ENCODE results near the gene EVX2.

The EVX2 gene

DNA sequence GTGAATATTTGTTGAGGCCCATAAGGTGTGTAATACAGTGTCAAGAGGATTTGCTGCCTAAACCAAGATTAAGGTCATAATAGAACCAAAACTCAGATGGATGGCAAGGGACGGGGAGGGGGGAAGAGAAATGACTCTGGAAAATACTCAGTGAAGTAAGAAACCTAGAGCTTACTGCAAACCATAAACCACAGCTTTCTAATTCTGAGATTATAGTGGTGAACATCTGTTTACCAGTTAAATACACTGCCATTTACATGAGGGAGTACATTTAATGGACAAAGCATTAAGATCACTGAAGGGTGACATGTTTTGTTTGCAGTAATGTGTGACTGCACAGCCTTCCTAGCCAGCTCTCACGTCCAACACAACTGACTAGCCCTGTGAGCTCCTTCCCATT, 19.8 kb downstream of the EVX2 start:
- H3K79me1 ChIP-seq (ENCODE audit: low read length) = no peaks in the 10 kb centered on the region

DNA sequence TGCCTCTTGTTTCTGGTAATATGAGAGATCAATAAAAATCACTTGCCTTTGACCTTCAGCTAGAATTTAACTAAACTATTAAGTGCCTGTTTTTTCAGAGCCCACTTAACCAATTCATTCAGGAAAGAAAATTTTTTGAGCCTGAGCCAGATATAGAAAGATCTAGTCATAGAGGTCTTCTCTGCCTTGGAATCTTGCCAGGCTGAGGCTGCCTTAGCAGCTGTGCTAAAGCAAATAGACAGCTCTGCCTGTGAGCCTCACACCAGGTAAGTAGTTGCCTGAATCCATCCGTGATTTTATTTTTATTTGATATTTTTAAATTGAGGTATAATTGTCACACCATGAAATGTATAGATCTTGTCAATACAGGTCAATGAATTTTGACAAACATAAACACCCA, 27.4 kb downstream of the EVX2 start:
- no peak overlapping the region for H3K4me3 ChIP-seq (ENCODE audit: low read length)
- H3K18ac ChIP-seq (ENCODE audit: low read length) = no peak overlapping the region
- no peak overlapping the region for H3K27ac ChIP-seq (ENCODE audit: low read depth, low read length)
- H3K9ac ChIP-seq (ENCODE audit: low read length) = no peak overlapping the region
- DNase-seq = no peak
- H2BK5ac ChIP-seq (ENCODE audit: low read length) = no peak overlapping the region
- H4K8ac ChIP-seq (ENCODE audit: low read depth, low read length) = no peak overlapping the region
- no peak overlapping the region for H3K23ac ChIP-seq (ENCODE audit: low read length)
- no peak overlapping the region for H3K4ac ChIP-seq (ENCODE audit: low read depth, low read length)
- H3K79me1 ChIP-seq (ENCODE audit: low read length) = no peaks in the 10 kb centered on the region
- H2AK5ac ChIP-seq (ENCODE audit: low read length) = no peak overlapping the region
- H3K4me1 ChIP-seq (ENCODE audit: control insufficient read depth, low read depth, low read length) = no peaks in the 10 kb centered on the region
- H3K36me3 ChIP-seq (ENCODE audit: control insufficient read depth, insufficient read depth, low read length) = no peaks in the 10 kb centered on the region
- H2BK15ac ChIP-seq (replicated peaks; ENCODE audit: low read depth) = no peak overlapping the region
- H4K5ac ChIP-seq (ENCODE audit: low read length) = no peak overlapping the region
- H3K4me2 ChIP-seq (ENCODE audit: low read length) = no peak overlapping the region
- no peaks in the 10 kb centered on the region for H3K27me3 ChIP-seq (ENCODE audit: insufficient read depth, low read length, poor library complexity)
- no CpG with 5 or more reads among the region's 1 CpG for WGBS (ENCODE audit: extremely low coverage, insufficient coverage, low lambda C conversion rate)
- H3K56ac ChIP-seq (ENCODE audit: low read length) = no peak overlapping the region
- H2BK120ac ChIP-seq (ENCODE audit: low read depth, low read length) = no peak overlapping the region
- H3K79me2 ChIP-seq (ENCODE audit: control insufficient read depth, insufficient read depth, low read length) = no peaks in the 10 kb centered on the region

More for the DNA sequence above, 19.8 kb downstream of the EVX2 start:
- H2BK5ac ChIP-seq (ENCODE audit: low read length) = no peak overlapping the region
- H3K4me1 ChIP-seq (ENCODE audit: control insufficient read depth, low read depth, low read length) = peaks cover 2% of the 10 kb centered on the region
- H2BK15ac ChIP-seq (replicated peaks; ENCODE audit: low read depth) = no peak overlapping the region
- H3K23ac ChIP-seq (ENCODE audit: low read length) = no peak overlapping the region
- no peak overlapping the region for H3K56ac ChIP-seq (ENCODE audit: low read length)
- H3K18ac ChIP-seq (ENCODE audit: low read length) = no peak overlapping the region
- H2BK120ac ChIP-seq (ENCODE audit: low read depth, low read length) = no peak overlapping the region
- no peak overlapping the region for H4K5ac ChIP-seq (ENCODE audit: low read length)
- H2AK5ac ChIP-seq (ENCODE audit: low read length) = no peak overlapping the region
- peaks cover 31% of the 10 kb centered on the region for H3K27me3 ChIP-seq (ENCODE audit: insufficient read depth, low read length, poor library complexity)
- no peak overlapping the region for H3K4me3 ChIP-seq (ENCODE audit: low read length)
- WGBS (ENCODE audit: extremely low coverage, insufficient coverage, low lambda C conversion rate) = no CpG with 5 or more reads among the region's 2 CpGs
- no peaks in the 10 kb centered on the region for H3K36me3 ChIP-seq (ENCODE audit: control insufficient read depth, insufficient read depth, low read length)
- DNase-seq = no peak
- H3K4ac ChIP-seq (ENCODE audit: low read depth, low read length) = no peak overlapping the region
- H4K8ac ChIP-seq (ENCODE audit: low read depth, low read length) = no peak overlapping the region
- H3K9ac ChIP-seq (ENCODE audit: low read length) = no peak overlapping the region
- H3K4me2 ChIP-seq (ENCODE audit: low read length) = no peak overlapping the region
- no peak overlapping the region for H3K27ac ChIP-seq (ENCODE audit: low read depth, low read length)
- no peaks in the 10 kb centered on the region for H3K79me2 ChIP-seq (ENCODE audit: control insufficient read depth, insufficient read depth, low read length)

DNA sequence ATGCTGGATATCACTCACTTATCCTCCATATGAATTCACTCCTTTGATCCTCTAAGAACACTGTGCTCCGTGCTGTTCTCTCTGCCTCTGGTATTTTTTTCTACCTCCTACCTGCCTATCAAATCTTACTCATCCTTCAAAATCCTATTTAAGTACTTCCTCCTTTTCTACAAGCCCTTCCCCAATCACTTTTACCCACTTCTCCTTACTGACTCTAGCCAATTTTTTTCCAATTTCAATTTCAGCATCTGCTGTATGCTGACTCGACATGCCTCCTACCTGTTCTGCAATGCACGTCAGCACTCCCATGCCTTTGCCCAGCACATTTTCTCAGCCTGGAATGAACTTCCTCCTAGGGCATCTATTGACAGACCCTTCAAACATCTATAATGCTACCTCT, 44.4 kb downstream of the EVX2 start:
- Histone ChIP-seq H3K27me3 (ENCODE audit: insufficient read depth, low read length, poor library complexity) (no peaks in the 10 kb centered on the region), H3K4me3 (ENCODE audit: low read length) (no peak overlapping the region), H3K27ac (ENCODE audit: low read depth, low read length) (no peak overlapping the region), H2BK5ac (ENCODE audit: low read length) (no peak overlapping the region), H3K56ac (ENCODE audit: low read length) (no peak overlapping the region), H3K4me2 (ENCODE audit: low read length) (no peak overlapping the region), H2AK5ac (ENCODE audit: low read length) (no peak overlapping the region), H3K9ac (ENCODE audit: low read length) (no peak overlapping the region), H4K5ac (ENCODE audit: low read length) (no peak overlapping the region), H3K79me2 (ENCODE audit: control insufficient read depth, insufficient read depth, low read length) (no peaks in the 10 kb centered on the region), H3K4ac (ENCODE audit: low read depth, low read length) (no peak overlapping the region), H3K18ac (ENCODE audit: low read length) (no peak overlapping the region), H2BK120ac (ENCODE audit: low read depth, low read length) (no peak overlapping the region), H3K36me3 (ENCODE audit: control insufficient read depth, insufficient read depth, low read length) (no peaks in the 10 kb centered on the region), H4K8ac (ENCODE audit: low read depth, low read length) (no peak overlapping the region), H3K4me1 (ENCODE audit: control insufficient read depth, low read depth, low read length) (no peaks in the 10 kb centered on the region), H2BK15ac (replicated peaks; ENCODE audit: low read depth) (no peak overlapping the region), H3K23ac (ENCODE audit: low read length) (no peak overlapping the region), H3K79me1 (ENCODE audit: low read length) (no peaks in the 10 kb centered on the region)
- no peak for DNase-seq
- WGBS (ENCODE audit: extremely low coverage, insufficient coverage, low lambda C conversion rate) = no CpG with 5 or more reads among the region's 3 CpGs

DNA sequence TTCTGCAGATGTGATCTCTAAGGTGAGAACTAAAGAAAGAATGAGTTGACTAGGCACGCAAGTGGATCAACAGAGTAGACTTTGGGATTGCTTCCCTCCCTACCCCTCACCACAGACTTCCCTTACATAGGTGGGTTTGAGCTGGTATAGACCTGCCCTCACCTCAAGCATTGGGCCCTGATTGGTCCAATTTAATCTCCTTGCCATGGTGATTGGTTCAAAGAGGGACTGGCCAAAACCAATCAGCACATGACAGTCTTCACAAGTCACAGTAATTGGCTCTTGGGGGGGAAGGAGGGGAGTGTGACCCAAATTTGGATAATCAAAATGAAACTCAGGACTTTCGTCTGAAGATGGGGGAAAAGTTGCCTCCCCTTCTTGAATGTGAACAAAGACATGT, 45.1 kb downstream of the EVX2 start:
- Histone ChIP-seq H3K36me3 (ENCODE audit: control insufficient read depth, insufficient read depth, low read length) (no peaks in the 10 kb centered on the region), H2BK5ac (ENCODE audit: low read length) (no peak overlapping the region), H3K4me3 (ENCODE audit: low read length) (no peak overlapping the region), H2AK5ac (ENCODE audit: low read length) (no peak overlapping the region), H3K4ac (ENCODE audit: low read depth, low read length) (no peak overlapping the region), H3K56ac (ENCODE audit: low read length) (no peak overlapping the region), H3K4me1 (ENCODE audit: control insufficient read depth, low read depth, low read length) (no peaks in the 10 kb centered on the region), H3K27ac (ENCODE audit: low read depth, low read length) (no peak overlapping the region), H3K23ac (ENCODE audit: low read length) (no peak overlapping the region), H4K8ac (ENCODE audit: low read depth, low read length) (no peak overlapping the region), H3K9ac (ENCODE audit: low read length) (no peak overlapping the region), H3K79me1 (ENCODE audit: low read length) (no peaks in the 10 kb centered on the region), H2BK15ac (replicated peaks; ENCODE audit: low read depth) (no peak overlapping the region), H4K5ac (ENCODE audit: low read length) (no peak overlapping the region), H3K27me3 (ENCODE audit: insufficient read depth, low read length, poor library complexity) (no peaks in the 10 kb centered on the region), H3K4me2 (ENCODE audit: low read length) (no peak overlapping the region), H2BK120ac (ENCODE audit: low read depth, low read length) (no peak overlapping the region), H3K79me2 (ENCODE audit: control insufficient read depth, insufficient read depth, low read length) (no peaks in the 10 kb centered on the region), H3K18ac (ENCODE audit: low read length) (no peak overlapping the region)
- DNase-seq = peak; percentile 14
- no CpG with 5 or more reads among the region's 2 CpGs for WGBS (ENCODE audit: extremely low coverage, insufficient coverage, low lambda C conversion rate)

DNA sequence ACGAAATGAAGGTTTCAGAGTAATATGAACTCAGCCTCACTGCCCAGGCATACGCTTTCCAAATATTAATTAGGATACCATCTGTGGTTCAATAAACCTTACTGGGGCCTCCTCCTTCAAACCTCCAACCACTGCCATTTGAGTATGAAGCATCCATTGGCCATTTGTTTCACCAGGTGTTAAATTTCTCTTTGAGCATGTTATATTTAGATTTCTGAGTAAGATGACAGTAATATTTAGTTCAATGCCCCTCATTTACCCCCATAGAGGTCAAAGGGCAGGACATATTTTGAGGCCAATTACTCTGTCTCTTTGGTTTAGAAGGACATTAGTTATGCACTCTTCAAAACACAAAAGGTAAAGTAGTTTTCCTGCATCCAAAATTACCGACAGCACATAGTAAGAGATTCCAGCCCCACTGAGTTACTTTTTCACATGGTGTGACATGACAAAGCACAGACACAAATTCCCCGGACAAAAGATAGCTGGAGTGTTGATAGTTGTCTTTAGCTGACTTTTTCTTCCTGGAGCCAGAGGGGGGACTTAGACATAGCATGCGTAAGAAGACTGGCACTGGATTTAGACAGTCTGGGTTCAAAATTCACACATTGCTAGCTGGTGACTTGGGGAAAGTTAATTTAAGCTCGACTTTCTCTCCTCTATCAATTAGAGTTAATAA, 48.6 kb downstream of the EVX2 start:
- WGBS (ENCODE audit: extremely low coverage, insufficient coverage, low lambda C conversion rate) = no CpG with 5 or more reads among the region's 6 CpGs
- Histone ChIP-seq H4K5ac (ENCODE audit: low read length) (no peak overlapping the region), H2BK120ac (ENCODE audit: low read depth, low read length) (no peak overlapping the region), H3K4me3 (ENCODE audit: low read length) (no peak overlapping the region), H3K27ac (ENCODE audit: low read depth, low read length) (no peak overlapping the region), H3K79me1 (ENCODE audit: low read length) (no peaks in the 10 kb centered on the region), H3K4me1 (ENCODE audit: control insufficient read depth, low read depth, low read length) (no peaks in the 10 kb centered on the region), H3K9ac (ENCODE audit: low read length) (no peak overlapping the region), H2AK5ac (ENCODE audit: low read length) (no peak overlapping the region), H3K56ac (ENCODE audit: low read length) (no peak overlapping the region), H3K4ac (ENCODE audit: low read depth, low read length) (no peak overlapping the region), H3K23ac (ENCODE audit: low read length) (no peak overlapping the region), H3K18ac (ENCODE audit: low read length) (no peak overlapping the region), H2BK15ac (replicated peaks; ENCODE audit: low read depth) (no peak overlapping the region), H3K79me2 (ENCODE audit: control insufficient read depth, insufficient read depth, low read length) (no peaks in the 10 kb centered on the region), H3K36me3 (ENCODE audit: control insufficient read depth, insufficient read depth, low read length) (no peaks in the 10 kb centered on the region), H2BK5ac (ENCODE audit: low read length) (no peak overlapping the region), H3K27me3 (ENCODE audit: insufficient read depth, low read length, poor library complexity) (no peaks in the 10 kb centered on the region), H3K4me2 (ENCODE audit: low read length) (no peak overlapping the region), H4K8ac (ENCODE audit: low read depth, low read length) (no peak overlapping the region)
- no peak for DNase-seq

DNA sequence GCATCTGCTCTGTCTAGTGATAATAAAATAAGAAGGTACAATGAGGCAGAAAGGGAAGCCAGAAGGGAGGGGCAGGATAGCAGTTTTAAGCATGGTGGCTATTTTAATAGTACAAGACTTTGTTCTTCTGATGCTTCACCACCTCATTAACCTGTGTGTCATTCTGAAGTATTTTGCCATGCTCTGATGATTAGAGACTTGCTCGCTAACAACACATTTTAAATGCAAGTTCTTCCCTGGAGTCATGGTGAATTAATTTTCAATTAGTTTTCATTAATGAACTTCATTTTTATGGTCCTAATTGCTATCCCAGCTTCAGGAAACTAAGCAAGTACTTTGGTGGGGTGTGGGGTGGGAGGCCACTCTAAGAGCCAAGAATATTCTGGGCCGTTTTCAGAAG, 56.0 kb downstream of the EVX2 start:
- WGBS (ENCODE audit: extremely low coverage, insufficient coverage, low lambda C conversion rate) = no CpG with 5 or more reads among the region's 2 CpGs
- Histone ChIP-seq H3K36me3 (ENCODE audit: control insufficient read depth, insufficient read depth, low read length) (no peaks in the 10 kb centered on the region), H2AK5ac (ENCODE audit: low read length) (no peak overlapping the region), H4K5ac (ENCODE audit: low read length) (no peak overlapping the region), H3K27ac (ENCODE audit: low read depth, low read length) (no peak overlapping the region), H3K18ac (ENCODE audit: low read length) (no peak overlapping the region), H3K9ac (ENCODE audit: low read length) (no peak overlapping the region), H2BK15ac (replicated peaks; ENCODE audit: low read depth) (no peak overlapping the region), H2BK5ac (ENCODE audit: low read length) (no peak overlapping the region), H3K4me2 (ENCODE audit: low read length) (no peak overlapping the region), H2BK120ac (ENCODE audit: low read depth, low read length) (no peak overlapping the region), H3K79me1 (ENCODE audit: low read length) (no peaks in the 10 kb centered on the region), H3K4me1 (ENCODE audit: control insufficient read depth, low read depth, low read length) (no peaks in the 10 kb centered on the region), H3K4ac (ENCODE audit: low read depth, low read length) (no peak overlapping the region), H3K56ac (ENCODE audit: low read length) (no peak overlapping the region), H3K4me3 (ENCODE audit: low read length) (no peak overlapping the region), H3K79me2 (ENCODE audit: control insufficient read depth, insufficient read depth, low read length) (no peaks in the 10 kb centered on the region), H4K8ac (ENCODE audit: low read depth, low read length) (no peak overlapping the region), H3K27me3 (ENCODE audit: insufficient read depth, low read length, poor library complexity) (no peaks in the 10 kb centered on the region), H3K23ac (ENCODE audit: low read length) (no peak overlapping the region)
- DNase-seq = no peak

Measured in mesendoderm (in vitro differentiated cells).